Lower lobe of right lung (tissue), 2 donors: Measurements from ENCODE around the gene CBX5. TPM values are rescaled to one million over a fixed set of nuclear protein-coding genes. Genes with fewer than 3 reads are reported as not detected.

Experiments used
- ATAC-seq, 2 donors: fragments of 200-7000 bp; cut with Tn5 transposase; one replicate each; pipeline ENCODE4 v1.9.1; 2020 to 2022; ENCODE audit warnings: mild to moderate bottlenecking in 2 of 2, moderate library complexity in 2 of 2
- DNase-seq: peaks from one replicate; pipeline ENCODE4 v3.0.0-alpha.2; 2020
- H3K27ac ChIP-seq: fragments of 200-600 bp; one replicate; pipeline ENCODE4 v1.8.0; 2022
- H3K27me3 ChIP-seq: fragments of 200-600 bp; one replicate; pipeline ENCODE4 v1.8.0; 2022; ENCODE audit warnings: low read depth
- H3K36me3 ChIP-seq: fragments of 200-600 bp; one replicate; pipeline ENCODE4 v1.8.0; 2022; ENCODE audit warnings: mild to moderate bottlenecking
- H3K4me1 ChIP-seq: fragments of 200-600 bp; one replicate; pipeline ENCODE4 v1.8.0; 2022
- H3K4me3 ChIP-seq: fragments of 200-600 bp; one replicate; pipeline ENCODE4 v1.8.0; 2022; ENCODE audit warnings: mild to moderate bottlenecking
- H3K9me3 ChIP-seq: fragments of 200-600 bp; one replicate; pipeline ENCODE4 v1.8.0; 2022
- CTCF ChIP-seq: fragments of 200-600 bp; IDR thresholded peaks from one replicate; pipeline ENCODE4 v1.8.0; 2022; ENCODE audit warnings: antibody characterized with exemption, mild to moderate bottlenecking
- intact Hi-C: fragments of 100-400 bp; cut with DNase I; formaldehyde crosslinking; loops from one replicate; pipeline ENCODE4 v1.11.0; 2022
- total RNA-seq: library from RNA; stranded (reverse); fragmentation: NEBNext Ultra II Directional; extraction: Animal tissue kit (Norgen Biotek cat#: 25700); gene quantifications from one replicate; pipeline ENCODE4 v1.2.1, GENCODE V29; 2021
- donor health status: DM: no; HTN: yes; CAD: no; lungs with severe emphysema.

The CBX5 gene
- total RNA-seq, 1 donor from 2014 or later: 50.1 TPM

GRCh38 chr12:54199917-54200316 lies 80.0 kb downstream of the CBX5 start:
- no peak overlapping the region for H3K27ac ChIP-seq
- no peak overlapping the region for H3K4me3 ChIP-seq
- peaks cover 37% of the 10 kb centered on the region for H3K27me3 ChIP-seq
- no peak for ATAC-seq
- no peaks in the 10 kb centered on the region for H3K36me3 ChIP-seq
- no peaks in the 10 kb centered on the region for H3K9me3 ChIP-seq
- no peak for TF ChIP-seq CTCF
- no peaks in the 10 kb centered on the region for H3K4me1 ChIP-seq
- intact Hi-C loops: no loop called here
- no peak for DNase-seq

- H3K27ac ChIP-seq: no peak overlapping the region
- no peaks in the 10 kb centered on the region for H3K9me3 ChIP-seq
- TF ChIP-seq CTCF: no peak
- H3K4me1 ChIP-seq: no peaks in the 10 kb centered on the region
- ATAC-seq: no peak
- intact Hi-C loops: no loop called here
- peaks cover 43% of the 10 kb centered on the region for H3K27me3 ChIP-seq
- H3K36me3 ChIP-seq: no peaks in the 10 kb centered on the region
- no peak for DNase-seq
- no peak overlapping the region for H3K4me3 ChIP-seq
These were observed 80.9 kb downstream of the CBX5 start for GRCh38 chr12:54199034-54199433.

- Histone ChIP-seq H3K27me3 (peaks cover 46% of the 10 kb centered on the region), H3K4me3 (no peak overlapping the region), H3K9me3 (no peaks in the 10 kb centered on the region), H3K4me1 (no peaks in the 10 kb centered on the region), H3K36me3 (no peaks in the 10 kb centered on the region), H3K27ac (no peak overlapping the region)
- intact Hi-C loops: no loop called here
- DNase-seq (no peak), ATAC-seq (no peak)
- TF ChIP-seq CTCF: no peak
These were observed 82.5 kb downstream of the CBX5 start for GRCh38 chr12:54197431-54197909.

GRCh38 chr12:54197010-54197409 lies 82.9 kb downstream of the CBX5 start:
- ATAC-seq: no peak
- no peaks in the 10 kb centered on the region for H3K9me3 ChIP-seq
- no peak overlapping the region for H3K4me3 ChIP-seq
- H3K27me3 ChIP-seq: peaks cover 46% of the 10 kb centered on the region
- no peaks in the 10 kb centered on the region for H3K36me3 ChIP-seq
- no peak for DNase-seq
- H3K4me1 ChIP-seq: no peaks in the 10 kb centered on the region
- no peak overlapping the region for H3K27ac ChIP-seq
- TF ChIP-seq CTCF: no peak
- intact Hi-C loops: no loop called here

GRCh38 chr12:54196396-54196795 lies 83.5 kb downstream of the CBX5 start:
- TF ChIP-seq CTCF: no peak
- no peak for DNase-seq
- no peaks in the 10 kb centered on the region for H3K36me3 ChIP-seq
- no peak for ATAC-seq
- intact Hi-C loops: no loop called here
- no peaks in the 10 kb centered on the region for H3K4me1 ChIP-seq
- H3K27me3 ChIP-seq: peaks cover 46% of the 10 kb centered on the region
- H3K4me3 ChIP-seq: no peak overlapping the region
- H3K9me3 ChIP-seq: no peaks in the 10 kb centered on the region
- no peak overlapping the region for H3K27ac ChIP-seq
